ENCODE measurements around the gene IP6K3. TPM values are rescaled to one million over a fixed set of nuclear protein-coding genes. Genes with fewer than 3 reads are reported as not detected.

IP6K3 gene
- total RNA-seq, 1 donor from 2014 or later = 0.75 TPM

GRCh38 chr6:33683576-33684427 lies 62.9 kb downstream of the IP6K3 start:
- Mint-ChIP-seq H3K36me3 (peaks cover 5% of the 10 kb centered on the region), H3K9me3 (no peaks in the 10 kb centered on the region), H3K4me3 (no peak overlapping the region), H3K27me3 (no peaks in the 10 kb centered on the region), H3K4me1 (ENCODE audit: unreplicated experiment) (peaks cover 5% of the 10 kb centered on the region), H3K27ac (no peak overlapping the region)
- TF ChIP-seq, protein P1, sequence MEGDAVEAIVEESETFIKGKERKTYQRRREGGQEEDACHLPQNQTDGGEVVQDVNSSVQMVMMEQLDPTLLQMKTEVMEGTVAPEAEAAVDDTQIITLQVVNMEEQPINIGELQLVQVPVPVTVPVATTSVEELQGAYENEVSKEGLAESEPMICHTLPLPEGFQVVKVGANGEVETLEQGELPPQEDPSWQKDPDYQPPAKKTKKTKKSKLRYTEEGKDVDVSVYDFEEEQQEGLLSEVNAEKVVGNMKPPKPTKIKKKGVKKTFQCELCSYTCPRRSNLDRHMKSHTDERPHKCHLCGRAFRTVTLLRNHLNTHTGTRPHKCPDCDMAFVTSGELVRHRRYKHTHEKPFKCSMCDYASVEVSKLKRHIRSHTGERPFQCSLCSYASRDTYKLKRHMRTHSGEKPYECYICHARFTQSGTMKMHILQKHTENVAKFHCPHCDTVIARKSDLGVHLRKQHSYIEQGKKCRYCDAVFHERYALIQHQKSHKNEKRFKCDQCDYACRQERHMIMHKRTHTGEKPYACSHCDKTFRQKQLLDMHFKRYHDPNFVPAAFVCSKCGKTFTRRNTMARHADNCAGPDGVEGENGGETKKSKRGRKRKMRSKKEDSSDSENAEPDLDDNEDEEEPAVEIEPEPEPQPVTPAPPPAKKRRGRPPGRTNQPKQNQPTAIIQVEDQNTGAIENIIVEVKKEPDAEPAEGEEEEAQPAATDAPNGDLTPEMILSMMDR (conservative IDR thresholded peaks at IDR 0.05) = no peak
- no peak for DNase-seq (ENCODE audit: extremely low spot score, unreplicated experiment)

GRCh38 chr6:33683051-33683571 lies 63.6 kb downstream of the IP6K3 start:
- no peak for DNase-seq (ENCODE audit: extremely low spot score, unreplicated experiment)

DNA sequence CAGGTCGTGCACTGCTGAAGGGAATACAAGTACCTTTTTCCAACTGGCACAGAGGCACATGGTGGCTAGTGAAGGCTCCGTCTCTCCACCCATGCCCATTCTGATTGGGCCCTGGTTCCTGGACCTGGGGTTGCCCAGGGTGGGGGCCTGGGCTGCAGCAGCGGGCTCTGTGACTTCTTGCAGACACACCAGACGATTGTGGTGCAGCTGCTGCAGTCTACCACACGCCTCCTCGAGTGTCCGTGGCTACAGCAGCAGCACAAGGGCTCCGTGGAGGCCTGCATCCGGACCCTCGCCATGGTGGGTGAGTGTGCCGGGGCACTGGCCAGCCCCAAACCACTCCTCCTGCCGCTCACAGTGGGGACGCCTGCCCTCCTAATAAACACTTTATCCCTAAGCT lies 64.4 kb downstream of the IP6K3 start:
- Mint-ChIP-seq H3K36me3 (peaks cover 5% of the 10 kb centered on the region), H3K9me3 (no peaks in the 10 kb centered on the region), H3K4me1 (ENCODE audit: unreplicated experiment) (peaks cover 11% of the 10 kb centered on the region), H3K27me3 (no peaks in the 10 kb centered on the region), H3K27ac (no peak overlapping the region), H3K4me3 (no peak overlapping the region)
- TF ChIP-seq, protein P1 (conservative IDR thresholded peaks at IDR 0.05) = no peak
- DNase-seq (ENCODE audit: extremely low spot score, unreplicated experiment) = no peak

More at GRCh38 chr6:33683051-33683571, 63.6 kb downstream of the IP6K3 start:
- TF ChIP-seq, protein P1 (conservative IDR thresholded peaks at IDR 0.05) = no peak
- H3K27ac Mint-ChIP-seq = no peak overlapping the region
- H3K4me3 Mint-ChIP-seq = no peak overlapping the region
- H3K27me3 Mint-ChIP-seq = no peaks in the 10 kb centered on the region
- H3K36me3 Mint-ChIP-seq = peaks cover 5% of the 10 kb centered on the region
- H3K4me1 Mint-ChIP-seq (ENCODE audit: unreplicated experiment) = peaks cover 5% of the 10 kb centered on the region
- H3K9me3 Mint-ChIP-seq = no peaks in the 10 kb centered on the region

DNA sequence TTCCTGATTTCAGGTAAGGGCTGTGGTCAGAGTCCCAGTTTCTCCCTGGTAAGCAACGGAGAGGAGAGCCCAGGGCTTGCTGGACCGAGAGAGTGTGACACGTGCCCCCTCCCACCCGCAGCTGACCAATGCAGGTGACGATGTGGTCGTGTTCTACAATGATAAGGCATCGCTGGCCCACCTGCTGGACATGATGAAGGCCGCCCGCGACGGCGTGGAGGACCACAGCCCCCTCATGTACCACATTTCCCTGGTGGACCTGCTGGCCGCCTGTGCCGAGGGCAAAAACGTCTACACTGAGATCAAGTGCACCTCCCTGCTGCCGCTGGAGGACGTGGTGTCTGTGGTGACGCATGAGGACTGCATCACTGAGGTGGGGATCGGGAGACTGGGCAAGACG lies 66.9 kb downstream of the IP6K3 start:
- H3K36me3 Mint-ChIP-seq = no peaks in the 10 kb centered on the region
- TF ChIP-seq, protein P1 (conservative IDR thresholded peaks at IDR 0.05) = no peak
- no peaks in the 10 kb centered on the region for H3K9me3 Mint-ChIP-seq
- no peaks in the 10 kb centered on the region for H3K27me3 Mint-ChIP-seq
- no peak overlapping the region for H3K4me3 Mint-ChIP-seq
- peaks cover 6% of the 10 kb centered on the region for H3K4me1 Mint-ChIP-seq (ENCODE audit: unreplicated experiment)
- no peak for DNase-seq (ENCODE audit: extremely low spot score, unreplicated experiment)
- no peak overlapping the region for H3K27ac Mint-ChIP-seq

GRCh38 chr6:33678932-33679490 lies 67.7 kb downstream of the IP6K3 start:
- DNase-seq (ENCODE audit: extremely low spot score, unreplicated experiment) = no peak
- no peak overlapping the region for H3K27ac Mint-ChIP-seq
- H3K27me3 Mint-ChIP-seq = no peaks in the 10 kb centered on the region
- no peak overlapping the region for H3K4me3 Mint-ChIP-seq
- no peaks in the 10 kb centered on the region for H3K9me3 Mint-ChIP-seq
- TF ChIP-seq, protein P1 (conservative IDR thresholded peaks at IDR 0.05) = no peak
- no peaks in the 10 kb centered on the region for H3K36me3 Mint-ChIP-seq
- H3K4me1 Mint-ChIP-seq (ENCODE audit: unreplicated experiment) = peaks cover 6% of the 10 kb centered on the region
